Liver (tissue), 3 donors: ENCODE measurements around the gene TIGD1.

Source experiments
- ATF3 ChIP-seq: IDR thresholded peaks from 2 replicates; pipeline ENCODE4 v1.6.1; 2016; ENCODE audit warnings: antibody characterized with exemption
- CTCF ChIP-seq: fragments of 150-350 bp; IDR thresholded peaks from 2 replicates; pipeline ENCODE4 v1.5.1; 2017; ENCODE audit warnings: improper control_type of control experiment, low read depth, low read length; ENCODE audit not compliant: missing input control
- HNF4A ChIP-seq, 2 donors: conservative IDR thresholded peaks; 2 replicates each; pipeline ENCODE4 v1.6.1; 2016; ENCODE audit warnings: antibody characterized with exemption in 2 of 2, mild to moderate bottlenecking in 2 of 2
- JUND ChIP-seq, 2 donors: IDR thresholded peaks; 2 replicates each; pipeline ENCODE4 v1.6.1; 2016; ENCODE audit warnings: antibody characterized with exemption in 2 of 2
- MAX ChIP-seq: IDR thresholded peaks from 2 replicates; pipeline ENCODE4 v1.6.1; 2016; ENCODE audit warnings: antibody characterized with exemption
- RAD21 ChIP-seq, 2 donors: IDR thresholded peaks; 2 replicates each; pipeline ENCODE4 v1.6.1; 2016; ENCODE audit warnings: antibody characterized with exemption in 2 of 2, mild to moderate bottlenecking in 2 of 2
- SP1 ChIP-seq: IDR thresholded peaks from 2 replicates; pipeline ENCODE4 v1.6.1; 2018; ENCODE audit warnings: antibody characterized with exemption, mild to moderate bottlenecking
- TAF1 ChIP-seq: conservative IDR thresholded peaks from 2 replicates; pipeline ENCODE4 v1.6.1; 2016; ENCODE audit warnings: antibody characterized with exemption, mild to moderate bottlenecking
- YY1 ChIP-seq: IDR thresholded peaks from 2 replicates; pipeline ENCODE4 v1.6.1; 2016; ENCODE audit warnings: antibody characterized with exemption, mild to moderate bottlenecking
- ZBTB33 ChIP-seq: IDR thresholded peaks from 2 replicates; pipeline ENCODE4 v1.6.1; 2016; ENCODE audit warnings: antibody characterized with exemption
- donor health status: healthy.
- donor health status: healthy.

GRCh38 chr2:232537079-232537478 lies 13.3 kb downstream of the TIGD1 start:
- no peak for TF ChIP-seq JUND (IDR thresholded peaks at IDR 0.05)
- TF ChIP-seq TAF1, result no peak
- no peak for TF ChIP-seq HNF4A (conservative IDR thresholded peaks at IDR 0.05)
- no peak for TF ChIP-seq ATF3
- peak; percentile 25 for TF ChIP-seq CTCF
- no peak for TF ChIP-seq MAX
- no peak for TF ChIP-seq ZBTB33
- TF ChIP-seq RAD21 (IDR thresholded peaks at IDR 0.05), result peak in 1 of 2 donors; percentile 56
- TF ChIP-seq YY1, result no peak
- TF ChIP-seq SP1, result no peak
